ENCODE data around the gene IRX2.

IRX2 gene

DNA sequence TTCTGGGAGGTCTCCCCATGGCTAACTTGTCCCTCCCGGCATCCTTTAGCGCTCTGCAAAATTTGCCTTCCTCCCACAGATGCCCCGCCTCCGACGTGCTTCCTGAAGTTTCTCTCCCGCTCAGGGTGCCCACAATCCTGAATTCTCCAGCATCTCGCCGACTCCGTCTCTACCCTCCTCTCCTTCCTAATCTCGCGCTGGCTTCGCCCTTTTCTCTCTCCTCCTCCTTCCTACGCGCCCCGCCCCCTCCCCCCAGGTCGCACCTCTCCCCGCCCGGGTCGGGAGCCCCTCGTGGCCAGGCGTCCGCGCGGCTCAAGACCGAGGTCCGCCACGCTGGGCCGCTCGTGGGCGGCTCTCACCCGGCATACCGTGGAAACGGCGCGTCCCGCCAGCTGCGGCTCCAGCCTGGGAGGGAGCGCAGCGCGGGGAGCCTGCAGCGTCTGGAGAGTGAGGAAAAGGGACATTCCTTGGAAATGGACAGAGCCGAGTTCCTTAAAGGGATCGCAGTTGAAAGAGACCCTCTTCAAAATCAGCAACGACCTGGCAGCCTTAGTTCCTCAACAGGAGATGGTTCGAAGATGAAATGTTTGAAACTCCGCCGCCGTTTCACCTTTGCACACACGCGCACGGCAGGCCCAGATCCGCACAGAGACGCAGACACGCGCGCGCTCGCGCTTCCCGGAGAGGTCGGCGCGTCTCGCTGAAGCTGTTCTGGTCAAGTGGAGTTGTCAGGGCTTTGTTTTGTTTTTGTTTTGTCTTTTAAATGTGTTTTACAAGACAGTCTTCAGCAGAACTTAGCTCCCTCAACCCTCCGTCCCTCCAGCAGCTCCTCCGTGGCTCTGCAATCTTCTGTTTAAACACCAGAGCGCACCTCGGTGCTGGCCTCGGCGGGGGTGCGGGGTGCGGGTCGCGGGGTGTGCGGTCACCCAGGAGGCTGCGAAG, 5.0 kb upstream of the IRX2 start:
- DNase-seq (ENCODE audit: low read depth in 3 of 3): no peak

DNA sequence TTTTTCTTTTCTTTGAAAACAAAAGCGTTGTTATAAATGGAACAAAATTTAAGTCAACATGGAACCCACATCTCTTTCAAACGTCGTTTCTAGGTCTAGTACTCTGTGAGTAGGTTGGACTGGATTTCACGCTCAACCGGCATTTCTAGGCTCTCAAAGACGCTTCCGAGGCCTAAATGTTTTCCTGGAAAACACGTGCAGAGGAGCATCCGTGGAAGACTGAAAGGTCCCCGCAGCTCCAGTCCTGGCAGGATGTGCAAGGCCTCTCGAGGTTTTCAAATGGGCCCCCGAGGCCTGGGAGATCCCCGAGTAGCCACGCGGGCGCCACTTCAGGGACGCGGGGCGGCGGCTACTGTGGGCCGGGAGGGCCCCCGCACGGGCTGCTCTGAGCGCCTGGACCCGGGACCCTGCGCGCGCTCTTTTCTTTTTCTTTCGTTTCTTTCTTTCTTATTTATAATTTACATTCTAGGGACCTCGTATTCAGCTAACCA, 4.2 kb upstream of the IRX2 start:
- DNase-seq (ENCODE audit: low read depth in 3 of 3): no peak

- DNase-seq (ENCODE audit: low read depth in 3 of 3): no peak
These were observed 3.7 kb upstream of the IRX2 start for GRCh38 chr5:2755076-2755680.

- no peak for DNase-seq (ENCODE audit: low read depth in 3 of 3)
These were observed 3.2 kb upstream of the IRX2 start for GRCh38 chr5:2754581-2755075.

- no peak for DNase-seq (ENCODE audit: low read depth in 3 of 3)
These were observed 2.3 kb upstream of the IRX2 start for GRCh38 chr5:2753452-2754420.

DNA sequence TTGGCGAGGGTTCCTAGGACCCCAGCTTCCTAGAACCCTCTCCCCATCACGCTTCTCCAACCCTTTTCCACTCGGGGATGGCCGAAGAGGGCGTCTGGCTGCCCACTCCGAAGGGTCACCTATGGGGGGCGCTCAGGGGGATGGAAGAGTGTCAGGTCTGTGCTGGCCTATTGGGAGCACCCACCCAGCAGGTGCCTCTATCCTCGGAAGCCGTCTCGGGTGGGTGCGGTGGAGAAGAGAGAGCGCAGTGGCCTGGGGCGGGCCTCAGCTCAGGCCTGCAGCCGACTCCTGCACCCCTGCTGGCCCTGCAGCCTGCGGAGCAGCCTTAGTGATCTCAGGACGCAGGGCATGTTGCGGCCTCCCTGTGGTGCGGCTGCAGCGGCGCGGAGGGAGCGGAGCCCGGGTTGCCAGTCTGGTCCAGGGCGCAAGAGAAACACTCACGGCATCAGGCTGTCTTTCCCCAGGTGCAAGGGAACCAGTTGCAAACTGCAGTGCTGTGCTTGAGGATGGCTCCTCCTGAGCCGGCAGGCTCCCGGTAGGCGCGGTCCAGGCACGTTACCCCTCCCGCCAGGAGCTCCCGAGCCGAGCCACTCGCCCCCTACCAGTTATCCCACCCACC, 1.5 kb upstream of the IRX2 start:
- no peak for DNase-seq (ENCODE audit: low read depth in 3 of 3)

DNA sequence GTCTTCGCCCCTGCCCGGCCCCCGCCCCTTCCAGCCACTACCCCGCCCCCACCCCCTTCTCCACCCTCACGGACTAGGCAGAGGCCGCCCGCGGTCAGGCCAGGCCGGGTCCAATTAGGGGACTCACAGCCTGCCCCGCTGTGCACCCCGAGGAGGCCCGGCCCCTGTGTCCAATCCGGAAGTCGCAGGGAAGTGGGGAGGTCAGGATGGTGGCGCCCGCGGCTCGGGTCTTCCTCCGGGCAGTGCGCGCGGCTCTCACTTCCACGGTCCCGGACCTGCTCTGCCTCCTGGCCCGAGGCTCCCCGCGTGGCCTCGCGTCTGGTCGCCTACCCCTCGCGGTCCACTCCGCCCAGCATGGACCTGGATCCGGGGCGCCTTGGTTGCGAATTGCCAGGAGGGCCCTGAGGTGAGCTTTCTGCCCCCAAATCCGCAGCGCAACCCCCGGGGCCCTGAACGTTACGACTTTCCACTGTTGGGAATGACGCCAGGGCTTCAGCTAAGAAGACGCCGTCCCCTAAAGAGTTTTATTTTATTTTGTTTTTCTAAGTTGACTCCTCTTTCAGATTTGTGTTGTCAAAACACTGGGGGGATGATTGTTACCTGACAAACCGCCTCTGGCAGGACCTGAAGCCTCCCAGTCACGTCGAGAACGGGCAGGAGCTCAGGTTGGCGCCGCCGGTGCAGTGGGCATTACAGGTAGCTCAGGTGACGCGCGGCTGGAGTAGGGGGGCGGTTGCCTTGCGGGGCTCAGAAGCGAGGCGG, 763 bp upstream of the IRX2 start:
- no peak for DNase-seq (ENCODE audit: low read depth in 3 of 3)

GRCh38 chr5:2750758-2751464, 566 bp downstream of the IRX2 start:
- no peak for DNase-seq (ENCODE audit: low read depth in 3 of 3)

DNA sequence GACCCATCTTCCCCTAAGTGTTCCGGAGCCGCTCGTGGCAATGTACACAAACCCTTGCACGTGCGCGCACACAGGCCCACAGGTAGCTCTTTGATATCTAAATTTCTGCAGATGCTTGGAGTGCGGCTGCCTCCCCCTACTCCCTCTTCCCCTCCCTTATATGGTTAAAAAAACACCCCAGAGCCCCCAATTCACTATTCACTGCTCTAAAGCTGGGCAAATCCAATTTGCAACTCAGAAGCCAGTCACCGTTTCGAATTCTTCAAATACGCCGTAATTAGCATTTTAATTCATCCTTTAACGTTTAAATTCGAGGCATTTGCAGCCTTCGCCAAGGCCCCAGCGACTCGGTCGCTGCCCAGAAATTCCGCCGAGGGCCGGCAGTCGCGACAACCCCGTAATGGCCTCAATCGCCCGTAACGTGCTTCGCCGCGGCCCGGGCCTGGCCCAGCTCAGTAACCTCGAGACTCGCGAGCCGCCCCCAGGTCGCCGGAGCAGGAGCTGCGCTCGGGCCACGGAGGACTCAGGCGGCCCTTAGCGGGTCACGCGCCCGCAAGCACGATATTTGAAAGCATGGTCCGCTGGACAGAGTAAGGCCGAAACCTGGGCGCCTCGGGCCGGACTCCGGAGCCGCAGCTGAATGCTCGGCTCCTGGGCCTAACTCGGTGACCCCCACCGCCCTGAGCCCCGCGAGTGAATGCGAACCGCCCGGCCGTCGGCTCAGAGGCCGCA, 1.3 kb downstream of the IRX2 start:
- DNase-seq (ENCODE audit: low read depth in 3 of 3): no peak

DNA sequence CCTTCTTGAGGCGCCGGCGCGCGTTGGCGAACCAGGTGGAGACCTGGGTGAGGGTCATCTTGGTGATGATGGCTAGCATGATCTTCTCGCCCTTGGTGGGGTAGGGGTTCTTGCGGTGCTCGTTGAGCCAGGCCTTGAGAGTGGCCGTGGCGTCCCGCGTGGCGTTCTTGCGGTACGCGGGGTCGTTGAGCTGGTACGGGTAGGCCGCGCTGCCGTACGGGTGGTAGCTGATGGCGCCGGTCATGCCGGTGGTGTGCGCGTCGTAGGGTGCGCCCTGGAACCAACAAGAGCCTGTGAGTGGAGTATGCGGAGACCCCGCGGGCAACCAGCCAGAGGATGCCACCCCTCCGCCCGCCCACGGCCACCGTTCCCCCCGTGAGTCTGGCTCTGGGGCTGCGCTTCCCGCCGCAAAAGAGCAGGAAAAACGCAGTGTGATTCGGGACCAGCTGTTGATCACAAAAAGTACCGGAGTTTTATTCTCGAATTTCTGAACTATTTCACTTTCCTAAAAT, 1.9 kb downstream of the IRX2 start:
- no peak for DNase-seq (ENCODE audit: low read depth in 3 of 3)

- no peak for DNase-seq (ENCODE audit: low read depth in 3 of 3)
These were observed 2.5 kb downstream of the IRX2 start for GRCh38 chr5:2748861-2749513.

- no peak for DNase-seq (ENCODE audit: low read depth in 3 of 3)
These were observed 3.2 kb downstream of the IRX2 start for GRCh38 chr5:2748179-2748860.

DNA sequence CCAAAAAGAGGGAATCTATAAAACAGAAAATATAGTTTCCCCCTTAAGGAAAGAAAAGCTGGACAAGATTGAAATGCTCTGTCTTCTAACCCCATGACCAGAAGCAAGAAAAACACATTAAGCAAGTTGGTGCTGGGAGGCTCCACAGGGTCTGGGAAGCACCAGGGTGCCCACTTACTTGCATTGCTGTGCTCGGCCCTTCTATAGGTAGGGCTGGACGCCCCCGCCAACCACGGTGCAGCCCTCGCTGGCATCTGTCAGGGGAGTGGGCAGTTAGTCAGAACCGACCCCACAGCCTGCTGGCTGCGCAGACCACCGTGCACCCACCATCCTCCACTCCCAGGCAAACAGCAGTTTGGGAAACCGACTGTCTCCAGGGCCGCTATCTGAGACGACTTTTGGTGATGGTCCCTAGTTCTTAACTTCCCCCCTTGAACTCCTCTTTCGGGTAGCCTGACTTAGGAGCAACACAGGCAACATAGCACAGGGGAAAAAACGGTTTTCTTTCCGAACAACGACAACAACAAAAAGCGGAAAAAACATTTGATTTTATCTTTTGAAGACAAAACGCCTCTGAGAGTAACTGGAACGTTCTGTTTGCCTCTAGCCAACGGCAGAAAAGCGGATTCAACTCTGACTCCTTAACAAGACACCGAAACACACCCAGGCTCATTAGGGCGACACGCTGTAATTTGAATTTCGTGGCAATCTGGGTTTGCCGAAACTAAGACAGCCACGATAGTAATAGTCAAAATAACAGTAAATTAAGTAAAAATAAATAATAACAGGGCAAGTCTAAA, 3.9 kb downstream of the IRX2 start:
- DNase-seq (ENCODE audit: low read depth in 3 of 3): no peak

- no peak for DNase-seq (ENCODE audit: low read depth in 3 of 3)
These were observed 4.9 kb downstream of the IRX2 start for GRCh38 chr5:2746561-2747032.

GRCh38 chr5:2744485-2744884, 7.0 kb downstream of the IRX2 start:
- DNase-seq (ENCODE audit: low read depth in 3 of 3): no peak

DNA sequence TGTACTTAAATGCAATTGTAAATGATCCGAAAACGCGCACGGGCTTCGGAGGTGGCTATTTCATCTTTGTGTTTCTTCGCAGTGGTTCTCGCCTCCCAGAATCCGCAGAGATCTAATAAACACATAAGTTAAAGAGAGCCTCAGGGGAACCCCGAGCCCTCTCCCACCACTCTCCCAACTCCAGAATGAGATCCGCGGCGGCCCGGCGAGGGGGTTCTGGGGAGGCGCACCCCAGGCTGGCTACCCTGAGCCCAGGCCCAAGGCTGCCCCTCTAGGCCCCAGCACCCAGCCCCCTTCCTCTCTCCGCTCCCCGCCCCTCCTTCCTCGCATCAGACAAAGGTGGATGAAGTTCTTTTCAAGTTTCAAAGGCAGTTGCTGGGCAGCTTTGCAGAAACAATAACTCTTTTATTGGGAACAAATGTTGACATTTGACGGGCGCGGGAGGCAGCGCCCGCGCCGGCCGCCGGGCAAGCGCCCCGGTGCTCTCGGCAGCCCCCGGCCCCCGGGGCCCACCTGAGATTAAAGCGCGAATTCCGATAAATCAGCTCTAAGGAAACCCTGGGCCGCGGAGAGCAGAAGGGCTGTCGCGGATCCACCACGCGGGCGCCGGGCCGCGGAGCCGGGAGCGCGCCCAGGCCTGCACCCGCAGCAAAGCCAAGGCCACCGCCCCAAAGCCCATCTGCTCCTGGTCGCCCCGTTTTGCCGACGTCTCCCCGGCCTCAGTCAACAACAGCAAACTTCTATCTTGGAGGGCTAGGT, 8.4 kb downstream of the IRX2 start:
- no peak for DNase-seq (ENCODE audit: low read depth in 3 of 3)

Measured in stimulated activated CD4-positive, alpha-beta T cell treated with anti-CD3 and anti-CD28 coated beads, TNF-alpha, amount 100 ng/mL, for 48 hours (primary cell).